HG03175 (cell line): Measurements from ENCODE around the gene CCND1.

ENCODE experiments used
- ATAC-seq: cut with Tn5 transposase; IDR thresholded peaks from one replicate; pipeline ENCODE4 v1.9.1; 2021; ENCODE audit warnings: mild to moderate bottlenecking, moderate library complexity; ENCODE audit not compliant: unreplicated experiment

The CCND1 gene

GRCh38 chr11:69664103-69664775, 23.3 kb downstream of the CCND1 start:
- no peak for ATAC-seq

GRCh38 chr11:69664901-69665300, 23.9 kb downstream of the CCND1 start:
- ATAC-seq, result no peak

GRCh38 chr11:69665669-69666068, 24.7 kb downstream of the CCND1 start:
- no peak for ATAC-seq

GRCh38 chr11:69666261-69666660, 25.3 kb downstream of the CCND1 start:
- ATAC-seq, result no peak

- no peak for ATAC-seq
These were observed 26.0 kb downstream of the CCND1 start for GRCh38 chr11:69666752-69667536.

- ATAC-seq, result no peak
These were observed 27.0 kb downstream of the CCND1 start for GRCh38 chr11:69667619-69668604.

GRCh38 chr11:69669486-69669885, 28.5 kb downstream of the CCND1 start:
- no peak for ATAC-seq

GRCh38 chr11:69670158-69670845, 29.3 kb downstream of the CCND1 start:
- ATAC-seq, result no peak

- no peak for ATAC-seq
These were observed 30.9 kb downstream of the CCND1 start for GRCh38 chr11:69671734-69672465.

- ATAC-seq, result no peak
These were observed 33.4 kb downstream of the CCND1 start for GRCh38 chr11:69674267-69674885.

GRCh38 chr11:69674886-69675714, 34.1 kb downstream of the CCND1 start, which contains the start of gene LTO1:
LTO1 (minus strand) TSS chr11:69675353; CDS start chr11:69675239, 114 bp downstream.
- ATAC-seq, result peak; percentile 84

GRCh38 chr11:69677749-69678148, 36.8 kb downstream of the CCND1 start:
- no peak for ATAC-seq

GRCh38 chr11:69680688-69681087, 39.7 kb downstream of the CCND1 start:
- ATAC-seq, result no peak

GRCh38 chr11:69682221-69682620, 41.3 kb downstream of the CCND1 start:
- ATAC-seq, result no peak

- no peak for ATAC-seq
These were observed 41.8 kb downstream of the CCND1 start for GRCh38 chr11:69682681-69683326.

- ATAC-seq, result no peak
These were observed 42.9 kb downstream of the CCND1 start for GRCh38 chr11:69683764-69684333.

GRCh38 chr11:69684651-69685050, 43.7 kb downstream of the CCND1 start:
- ATAC-seq, result no peak

- no peak for ATAC-seq
These were observed 44.4 kb downstream of the CCND1 start for GRCh38 chr11:69685348-69685747.
